ENCODE measurements around the gene IGSF9B.

IGSF9B gene

DNA sequence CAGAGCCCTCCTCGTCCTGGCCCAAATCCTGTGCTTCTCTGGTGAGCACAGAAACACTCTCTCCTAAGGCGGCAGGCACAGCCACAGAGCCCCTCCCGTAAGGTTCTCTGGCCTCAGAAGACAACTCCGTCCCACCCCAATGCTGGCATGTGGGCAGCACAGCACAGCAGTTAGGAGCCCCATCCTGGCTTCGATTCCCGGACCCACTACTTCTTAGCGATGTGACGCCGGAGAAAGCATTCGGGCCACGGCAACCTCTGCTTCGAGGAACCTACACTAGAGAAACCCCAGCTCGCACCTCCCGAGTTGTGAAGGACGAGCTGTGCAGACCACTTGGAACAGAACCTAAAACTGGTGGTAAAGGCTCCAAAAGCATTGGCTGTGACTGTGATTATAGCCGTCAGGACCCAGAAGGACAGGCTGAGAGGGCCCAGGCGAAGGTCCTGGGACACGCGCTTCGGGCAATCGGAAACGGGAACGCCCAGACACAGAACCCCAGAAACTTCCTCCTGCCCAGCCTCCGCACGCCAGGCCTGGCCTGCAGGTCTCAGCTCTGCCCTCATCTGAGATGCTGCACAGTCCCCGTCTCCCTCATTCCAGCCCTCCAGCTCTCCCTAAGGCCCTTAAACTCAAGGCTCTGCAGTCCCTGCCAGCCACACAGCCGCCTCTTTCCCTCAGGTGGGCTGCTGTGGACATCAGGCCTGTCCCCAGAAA lies 26.6 kb downstream of the IGSF9B start:
- in situ Hi-C loops (cut with MboI; ENCODE audit: low pct_unique_long_range_greater_than_20kb, low sequenced_read_pairs), result loop anchor here (25.0 kb wide), 1 partner anchor 207 kb away; no protein-coding TSS in a partner anchor

DNA sequence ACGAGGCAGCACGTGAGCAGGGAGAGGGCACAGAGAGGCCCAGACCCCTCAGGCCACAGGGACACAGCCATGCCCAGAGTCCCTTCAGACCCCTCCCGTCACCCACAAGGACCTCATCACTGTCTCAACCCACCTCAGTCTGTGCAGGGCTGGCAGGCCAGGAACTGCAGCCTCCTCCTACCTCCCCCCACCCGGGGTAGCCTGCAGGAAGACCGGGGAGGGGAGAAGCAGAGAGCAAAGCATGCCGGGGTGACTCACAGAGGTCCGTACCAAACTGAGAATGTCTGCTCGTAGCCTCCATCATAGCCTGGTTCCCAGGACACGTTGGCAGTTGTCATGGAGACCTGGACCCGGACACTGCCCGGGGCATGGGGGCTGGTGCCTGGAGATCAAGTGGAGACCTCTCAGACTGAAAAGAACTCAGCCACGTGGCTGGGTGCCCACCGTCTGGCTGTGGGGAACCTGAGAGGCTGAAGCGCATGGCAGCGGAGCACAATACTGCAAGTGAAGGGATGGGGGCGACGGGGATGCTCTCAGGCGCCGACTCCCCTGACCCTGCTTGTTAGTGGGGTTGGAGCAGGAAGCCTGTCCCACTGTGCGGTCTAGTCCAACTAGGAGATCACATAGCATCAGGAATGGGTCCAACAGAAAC lies 27.2 kb downstream of the IGSF9B start:
- in situ Hi-C loops (cut with MboI; ENCODE audit: low pct_unique_long_range_greater_than_20kb, low sequenced_read_pairs), result loop anchor here (25.0 kb wide), 1 partner anchor 208 kb away; no protein-coding TSS in a partner anchor
- DNase-seq, result no peak

More for the DNA sequence above, 26.6 kb downstream of the IGSF9B start:
- no peak for DNase-seq

DNA sequence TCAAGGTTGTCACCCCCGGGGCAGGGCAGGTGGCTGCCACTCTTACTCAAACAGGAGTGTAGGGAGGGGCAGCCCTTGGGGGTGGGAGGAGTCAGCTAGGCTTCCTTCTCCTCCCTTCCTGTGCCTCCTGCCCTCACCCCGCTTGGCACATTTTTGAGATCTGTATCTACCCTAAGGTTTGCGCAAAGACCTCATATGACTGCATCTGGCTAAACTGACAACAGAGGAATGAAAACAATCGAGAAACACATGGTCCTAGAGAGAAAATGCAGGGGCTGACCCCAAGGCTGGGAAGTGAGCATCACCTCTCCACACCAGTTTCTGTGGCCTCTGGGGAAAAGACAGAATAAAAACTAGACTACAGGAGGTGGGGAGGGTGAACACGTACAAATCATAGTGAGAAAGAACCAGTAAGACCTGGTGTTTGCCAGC lies 28.1 kb downstream of the IGSF9B start:
- peak; percentile 49 for DNase-seq
- in situ Hi-C loops (cut with MboI; ENCODE audit: low pct_unique_long_range_greater_than_20kb, low sequenced_read_pairs), result loop anchor here (25.0 kb wide), 1 partner anchor 209 kb away; no protein-coding TSS in a partner anchor

DNA sequence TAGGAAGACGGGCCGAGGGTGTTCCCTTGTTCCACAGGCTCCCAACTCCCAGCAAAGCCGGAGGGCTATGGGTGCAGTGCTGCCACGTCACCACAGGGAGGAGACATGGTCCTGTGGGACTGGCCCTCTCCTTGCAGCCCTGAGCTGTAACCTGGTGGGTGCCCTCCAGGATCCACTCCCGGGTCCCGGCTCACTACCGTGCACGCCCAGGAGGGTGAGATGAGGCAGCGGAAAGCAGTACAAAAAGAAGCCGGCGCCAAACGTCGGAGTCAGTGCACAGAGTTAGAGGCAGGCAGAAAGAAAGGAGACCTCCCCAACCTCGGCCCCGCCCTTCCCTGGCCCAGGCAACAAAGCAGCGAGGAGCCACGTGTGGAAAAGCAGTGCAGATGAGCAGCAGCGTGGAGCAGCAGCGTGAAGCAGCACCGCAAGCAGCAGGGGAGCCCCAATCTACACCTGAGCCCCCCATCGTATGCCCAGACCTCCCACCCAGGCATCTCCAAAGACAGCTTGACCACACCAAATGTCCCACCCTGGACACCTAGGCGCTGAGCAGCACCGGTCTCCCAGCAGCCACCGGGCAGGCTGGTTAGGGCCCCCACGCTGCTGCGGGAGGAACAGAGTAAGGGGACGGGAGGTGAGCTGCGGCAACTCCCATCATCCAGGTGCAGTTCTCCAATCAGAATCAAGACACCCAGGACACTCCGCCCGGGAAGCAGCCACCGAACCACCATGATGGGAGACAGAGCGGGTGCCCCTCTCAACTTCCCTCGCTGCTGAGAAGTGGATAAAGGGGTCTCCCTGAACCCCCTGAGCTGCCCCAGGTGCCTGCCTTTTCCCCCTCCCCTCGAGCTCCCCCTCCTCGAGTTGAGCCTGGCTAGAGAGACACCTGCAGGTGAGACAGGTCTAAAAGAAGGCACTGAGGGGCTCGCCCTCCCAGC lies 28.8 kb downstream of the IGSF9B start:
- DNase-seq, result peak; percentile 82
- in situ Hi-C loops (cut with MboI; ENCODE audit: low pct_unique_long_range_greater_than_20kb, low sequenced_read_pairs), result loop anchor here (25.0 kb wide), 1 partner anchor 209 kb away; no protein-coding TSS in a partner anchor

DNA sequence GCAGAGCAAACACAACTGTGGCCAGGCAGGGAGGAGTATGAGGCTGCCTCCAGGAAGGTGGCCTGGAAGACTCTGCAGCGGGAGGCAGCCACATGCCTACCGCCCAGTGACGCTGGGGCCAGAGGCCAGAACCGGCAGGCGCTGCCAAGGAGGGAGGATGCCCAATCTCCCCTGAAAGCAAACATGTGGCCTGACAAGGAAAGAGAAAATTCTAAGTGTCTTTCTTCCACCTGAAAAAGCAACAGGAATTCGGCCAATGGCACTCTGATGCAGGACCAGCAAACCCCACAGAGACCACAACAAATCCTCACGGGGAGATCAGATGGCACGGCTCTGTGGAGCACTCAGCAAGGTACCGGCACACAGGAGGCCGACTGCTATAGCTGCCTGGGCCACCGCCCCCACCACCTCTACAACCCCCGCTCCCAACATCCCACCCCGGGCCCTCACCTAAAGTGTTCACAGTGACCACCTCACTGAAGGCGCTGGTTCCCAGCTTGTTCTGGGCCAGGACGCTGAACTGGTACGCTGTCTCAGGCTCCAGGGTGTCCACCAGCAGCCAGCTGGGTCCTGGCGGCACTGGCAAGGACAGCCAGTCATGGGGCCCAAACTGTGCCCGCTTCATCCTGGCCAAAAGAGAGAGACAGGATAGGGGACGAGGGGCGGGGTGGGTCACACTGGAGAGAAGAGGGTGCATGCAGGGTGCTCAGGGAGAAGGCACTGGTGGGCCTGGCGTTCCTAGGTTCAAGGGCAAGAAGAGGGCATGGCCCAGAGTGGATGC lies 30.1 kb downstream of the IGSF9B start:
- in situ Hi-C loops (cut with MboI; ENCODE audit: low pct_unique_long_range_greater_than_20kb, low sequenced_read_pairs), result loop anchor here (25.0 kb wide), 1 partner anchor 211 kb away; no protein-coding TSS in a partner anchor
- DNase-seq, result no peak

DNA sequence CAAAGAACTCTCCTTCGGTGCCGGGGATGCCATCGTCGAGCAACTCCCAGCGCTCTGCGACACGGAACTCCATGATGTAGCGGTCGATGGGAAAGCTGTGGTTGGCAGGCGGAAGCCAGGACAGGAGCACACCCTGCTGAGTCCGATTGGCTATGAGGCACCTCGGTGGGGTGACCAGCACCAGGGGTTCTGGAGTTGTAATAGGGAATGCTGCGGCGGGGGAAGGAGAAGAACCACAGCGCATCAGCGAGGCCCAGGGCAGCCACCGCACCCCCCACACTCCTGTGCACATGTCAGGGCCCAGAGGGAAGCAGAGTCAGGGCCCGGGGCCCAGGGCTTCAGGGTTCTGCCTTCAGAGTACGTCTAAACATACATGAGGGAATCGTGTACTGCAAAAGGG lies 31.0 kb downstream of the IGSF9B start:
- in situ Hi-C loops (cut with MboI; ENCODE audit: low pct_unique_long_range_greater_than_20kb, low sequenced_read_pairs), result loop anchor here (25.0 kb wide), 1 partner anchor 212 kb away; no protein-coding TSS in a partner anchor
- no peak for DNase-seq

DNA sequence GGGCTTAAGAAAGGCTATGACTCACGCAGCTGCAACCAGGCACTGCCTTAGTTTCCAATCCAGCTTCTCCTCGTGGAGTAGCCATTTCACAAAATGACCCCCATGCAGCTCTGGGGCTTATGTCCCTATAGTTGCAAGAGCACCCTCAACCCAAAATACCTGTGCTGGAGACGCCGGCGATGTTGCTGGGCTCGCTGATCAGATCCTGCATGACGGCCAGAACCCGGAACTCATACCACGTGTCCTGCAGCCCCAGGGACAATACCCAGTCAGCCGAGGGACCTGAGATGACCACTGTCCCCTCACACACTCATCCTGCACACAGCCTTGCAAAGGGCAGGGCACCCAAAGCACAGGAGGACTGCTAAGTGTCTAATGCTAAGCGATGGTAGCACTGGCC lies 32.1 kb downstream of the IGSF9B start:
- in situ Hi-C loops (cut with MboI; ENCODE audit: low pct_unique_long_range_greater_than_20kb, low sequenced_read_pairs), result loop anchor here (25.0 kb wide), 1 partner anchor 213 kb away; no protein-coding TSS in a partner anchor
- no peak for DNase-seq

DNA sequence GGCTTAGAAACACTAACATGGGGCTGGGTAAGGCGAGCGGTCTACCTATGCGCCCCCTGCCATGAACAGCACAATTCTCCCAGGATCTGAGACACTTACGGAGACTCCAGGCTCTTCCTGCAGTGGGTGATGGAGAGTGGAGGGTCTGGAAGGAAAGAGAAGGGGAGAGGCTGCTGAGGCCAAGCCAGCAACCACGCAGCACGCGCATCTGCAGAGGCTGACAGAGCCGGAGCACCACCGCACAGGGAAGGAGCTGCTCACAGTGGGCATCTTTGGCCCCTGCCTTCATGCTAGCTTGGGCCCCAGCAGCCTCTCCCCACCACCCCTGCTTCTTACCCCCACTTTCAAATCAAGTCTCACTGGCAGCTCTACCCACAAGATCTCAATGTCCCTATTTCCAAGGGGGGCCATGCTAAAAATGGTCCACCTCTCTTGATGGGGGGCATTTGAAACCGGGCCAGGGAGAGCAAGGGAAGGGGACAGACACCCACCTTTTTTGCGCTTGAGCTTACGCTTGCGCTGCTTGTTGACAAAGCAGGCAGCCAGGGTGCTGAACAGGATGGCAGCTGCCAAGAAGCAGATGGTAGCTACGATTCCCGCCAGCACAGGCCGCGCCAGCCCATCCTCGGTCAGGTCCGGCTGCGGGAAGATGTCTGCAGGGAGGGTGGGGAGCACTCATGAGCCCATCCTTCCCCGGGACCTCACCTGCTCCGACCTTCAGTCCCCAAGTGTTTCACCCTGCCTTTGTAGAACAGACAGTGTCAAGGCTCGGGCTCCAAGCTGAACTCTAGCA lies 34.5 kb downstream of the IGSF9B start:
- in situ Hi-C loops (cut with MboI; ENCODE audit: low pct_unique_long_range_greater_than_20kb, low sequenced_read_pairs), result no loop called here
- DNase-seq, result no peak

DNA sequence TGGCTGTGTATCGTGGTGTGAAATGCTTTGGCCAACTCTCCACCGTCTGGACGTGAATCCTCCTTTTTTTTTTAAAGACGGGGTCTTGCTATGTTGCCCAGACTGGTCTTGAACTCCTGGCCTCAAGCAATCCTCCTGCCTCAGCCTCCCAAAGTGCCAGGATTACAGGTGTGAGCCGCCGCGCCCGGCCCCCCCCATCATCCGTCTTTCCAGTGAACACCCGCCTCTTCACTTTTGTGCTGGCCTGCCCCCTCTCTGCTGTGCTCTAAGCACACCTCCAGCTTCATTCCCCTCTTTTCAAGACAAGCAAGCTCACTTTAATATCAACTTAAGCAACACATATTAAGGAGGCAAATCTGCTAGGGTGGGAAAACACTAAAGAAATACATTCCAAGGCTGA lies 35.3 kb downstream of the IGSF9B start:
- in situ Hi-C loops (cut with MboI; ENCODE audit: low pct_unique_long_range_greater_than_20kb, low sequenced_read_pairs), result no loop called here
- DNase-seq, result no peak

DNA sequence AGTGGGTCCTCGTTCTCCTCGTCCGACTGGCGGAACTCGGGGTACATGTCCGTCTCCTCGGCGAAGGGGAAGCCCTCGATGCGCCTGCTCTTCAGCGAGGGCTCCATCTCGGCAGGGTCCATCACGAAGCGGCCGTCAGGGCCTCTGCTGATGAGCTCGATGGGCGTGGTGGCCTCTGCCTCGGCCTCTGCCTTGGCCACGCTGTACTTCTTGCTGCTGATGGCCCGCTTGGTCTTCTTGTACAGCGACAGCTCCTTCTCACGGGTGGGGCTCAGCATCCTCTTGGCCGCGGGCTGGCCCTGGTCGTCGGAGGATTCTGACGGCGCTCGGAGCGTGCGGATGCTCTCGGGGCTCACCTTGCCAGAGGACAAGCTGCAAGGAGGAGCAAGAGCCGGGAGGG lies 35.7 kb downstream of the IGSF9B start:
- in situ Hi-C loops (cut with MboI; ENCODE audit: low pct_unique_long_range_greater_than_20kb, low sequenced_read_pairs), result no loop called here
- DNase-seq, result no peak

DNA sequence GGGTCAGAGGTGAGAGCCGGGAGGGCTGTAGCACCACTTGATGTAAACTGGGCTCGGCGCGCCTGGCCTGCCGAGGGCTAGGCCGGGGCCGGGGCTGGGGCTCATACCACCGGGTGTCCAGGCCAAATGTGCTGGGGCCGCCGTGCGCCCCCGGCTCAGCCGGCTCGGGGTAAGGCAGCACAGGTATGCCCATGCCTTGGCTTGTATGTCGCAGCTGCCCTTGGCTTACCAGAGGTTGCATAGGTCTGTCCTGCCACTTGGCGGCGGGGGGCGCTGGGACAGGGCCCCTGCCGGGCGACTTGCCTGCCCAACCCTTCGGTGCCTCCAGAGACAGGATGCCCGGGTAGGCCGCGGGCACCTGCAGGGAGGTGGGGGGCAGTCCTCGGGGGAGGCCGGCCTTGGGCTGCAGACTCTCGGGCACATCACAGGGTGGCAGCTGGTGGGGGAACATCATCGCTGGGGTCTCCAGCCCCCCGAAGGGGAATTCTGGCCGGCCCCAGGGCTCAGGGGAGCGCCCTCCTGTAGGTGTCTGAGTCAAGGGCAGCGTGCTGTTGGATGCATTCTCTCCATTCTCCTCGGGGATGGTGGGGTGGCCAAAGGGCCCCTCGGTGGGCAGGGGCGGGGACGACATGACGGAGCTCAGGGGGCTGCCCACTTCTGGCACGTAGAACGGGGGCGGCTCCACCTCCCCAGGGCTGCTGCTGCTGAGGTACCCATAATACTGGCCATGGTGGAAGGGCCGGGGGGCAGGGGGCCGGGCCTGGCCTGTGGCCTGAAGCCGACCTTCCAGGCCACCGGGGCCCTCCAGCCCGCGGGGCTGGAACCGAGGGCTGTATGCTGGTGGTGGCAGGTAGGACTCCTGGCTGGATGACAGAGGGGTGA lies 36.4 kb downstream of the IGSF9B start:
- DNase-seq, result no peak
- in situ Hi-C loops (cut with MboI; ENCODE audit: low pct_unique_long_range_greater_than_20kb, low sequenced_read_pairs), result no loop called here

DNA sequence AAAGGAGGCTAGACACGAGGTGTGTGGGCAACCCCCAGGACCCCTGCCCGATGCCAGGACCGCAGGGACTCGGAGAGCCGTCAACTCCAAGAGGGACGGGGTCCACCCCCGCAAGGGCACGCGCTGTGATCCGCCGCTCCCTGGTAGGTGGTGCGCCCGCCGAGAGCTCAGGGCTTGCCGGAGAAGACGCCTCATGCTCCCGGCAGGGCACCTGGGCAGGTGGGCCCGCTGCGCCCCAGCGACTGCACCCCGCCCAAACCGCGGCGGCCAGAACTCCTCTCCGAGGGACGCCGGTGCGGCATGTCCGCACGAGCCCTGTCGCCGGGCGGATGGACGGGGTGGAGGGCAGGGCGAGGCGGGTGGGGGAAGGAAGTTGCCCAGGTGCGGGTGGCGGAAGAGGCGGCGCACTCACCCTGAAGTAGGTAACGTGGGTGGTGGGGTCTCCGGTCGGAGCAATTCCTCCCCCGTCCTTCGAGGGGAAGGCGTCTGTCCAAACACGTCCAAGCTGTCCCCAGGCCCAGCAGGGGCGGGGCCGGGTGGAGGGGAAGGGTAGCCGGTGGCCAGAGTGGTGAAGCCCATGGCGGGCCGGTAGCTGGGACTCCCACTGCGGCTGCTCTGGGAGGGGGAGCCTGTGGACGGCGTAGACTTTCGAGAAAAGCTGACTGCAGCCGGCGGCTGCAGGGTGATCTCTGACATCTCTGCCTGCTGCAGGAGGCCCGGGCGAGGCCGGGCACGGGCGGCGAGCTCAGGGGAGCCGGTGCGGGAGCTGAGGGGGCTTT lies 37.2 kb downstream of the IGSF9B start:
- in situ Hi-C loops (cut with MboI; ENCODE audit: low pct_unique_long_range_greater_than_20kb, low sequenced_read_pairs), result no loop called here
- no peak for DNase-seq

DNA sequence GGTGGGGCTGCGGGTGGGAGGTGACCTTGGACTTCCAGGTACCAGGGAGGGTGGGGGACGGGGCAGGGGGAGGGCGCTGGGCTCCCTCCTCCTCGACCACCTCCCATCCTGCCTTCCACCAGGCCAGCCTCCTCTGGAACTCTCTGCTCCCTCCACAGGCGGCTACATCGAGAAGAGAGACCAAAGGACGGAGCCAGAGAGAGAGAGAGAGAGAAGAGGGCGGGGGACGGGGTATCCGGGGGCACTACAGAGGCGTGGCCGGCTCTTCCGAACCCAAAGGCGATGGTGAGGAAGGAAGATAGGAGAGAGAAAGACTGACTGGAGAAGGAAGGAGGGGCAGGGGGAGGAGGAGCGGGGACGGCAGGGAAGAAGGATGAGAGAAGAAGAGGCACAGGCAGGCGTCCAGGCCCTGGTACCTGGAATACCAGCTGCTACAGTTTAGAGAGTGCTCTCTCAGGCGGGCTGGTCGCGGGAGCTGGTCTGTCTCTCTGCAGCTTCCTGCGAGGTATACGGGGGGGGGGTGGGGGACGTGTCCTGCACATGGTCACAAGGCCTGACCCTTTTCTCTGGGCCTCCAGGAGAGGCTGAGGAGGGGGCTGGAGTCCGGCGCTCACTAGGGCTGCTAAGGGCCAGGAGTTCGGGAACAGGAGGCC lies 38.0 kb downstream of the IGSF9B start:
- DNase-seq, result no peak
- in situ Hi-C loops (cut with MboI; ENCODE audit: low pct_unique_long_range_greater_than_20kb, low sequenced_read_pairs), result no loop called here

DNA sequence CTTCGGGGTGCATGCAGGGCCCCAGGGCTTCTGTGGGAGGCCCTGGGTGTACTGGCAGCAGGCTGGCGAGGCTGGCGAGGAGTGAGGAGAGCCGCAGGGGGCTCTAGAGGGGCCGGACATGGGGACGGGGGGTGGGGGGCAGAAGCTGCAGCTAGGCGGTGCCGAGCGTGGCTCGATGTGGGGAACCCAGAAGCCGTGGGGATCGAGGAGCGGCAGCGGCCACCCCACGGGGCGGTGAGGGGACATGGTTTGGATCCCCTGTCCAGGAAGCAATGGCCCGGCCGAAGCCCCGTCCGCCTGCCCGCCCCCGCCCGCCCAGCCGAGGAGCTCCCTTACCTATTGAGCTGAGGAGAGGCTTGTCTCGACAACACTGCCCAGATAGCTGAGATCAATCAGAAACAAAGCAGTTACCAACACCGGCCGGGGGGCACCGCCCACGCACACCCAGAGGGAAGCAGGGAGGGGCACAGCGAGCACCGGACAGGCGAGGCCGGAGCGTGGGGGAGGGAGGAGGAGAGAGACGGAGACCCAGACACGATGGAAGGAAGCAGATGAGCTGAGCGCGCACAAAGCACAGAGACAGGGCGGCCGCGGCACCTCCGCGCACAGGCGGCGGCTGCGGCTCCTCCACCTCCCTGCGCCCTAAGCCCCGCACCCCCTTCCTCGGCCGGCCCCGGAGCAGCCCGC lies 38.7 kb downstream of the IGSF9B start:
- in situ Hi-C loops (cut with MboI; ENCODE audit: low pct_unique_long_range_greater_than_20kb, low sequenced_read_pairs), result no loop called here
- DNase-seq, result no peak

DNA sequence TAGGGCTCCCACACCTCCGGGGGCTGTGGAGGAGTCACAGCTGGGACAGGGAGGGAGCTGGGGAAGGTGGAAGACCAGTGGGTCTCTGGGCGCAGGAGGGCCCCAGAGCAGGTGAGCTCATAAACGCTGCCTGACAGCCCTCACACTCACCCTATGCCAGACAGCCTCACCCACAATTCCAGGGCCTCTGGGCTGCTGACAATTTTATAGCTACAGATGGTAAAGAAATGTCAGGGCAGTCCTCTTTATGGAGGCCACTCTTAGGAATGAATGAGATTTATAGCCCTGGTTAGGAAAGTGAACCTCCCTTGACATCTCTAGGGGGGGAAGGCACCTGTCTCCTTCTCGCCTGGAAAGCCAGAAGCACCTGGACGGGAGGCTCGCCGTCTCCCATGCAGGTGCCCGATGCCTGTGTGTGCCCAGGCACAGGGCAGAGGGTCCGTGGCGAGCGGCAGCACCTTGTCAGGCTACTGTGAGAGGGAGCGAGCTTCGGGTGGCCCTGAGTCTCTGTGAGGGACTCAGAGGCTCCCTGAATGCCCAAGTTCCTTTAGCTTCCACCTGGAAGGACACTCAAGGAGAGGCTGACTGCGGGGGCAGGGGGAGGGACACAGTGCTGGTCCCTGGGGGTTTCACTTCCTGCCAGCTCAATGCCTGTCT lies 39.9 kb downstream of the IGSF9B start:
- DNase-seq, result no peak
- in situ Hi-C loops (cut with MboI; ENCODE audit: low pct_unique_long_range_greater_than_20kb, low sequenced_read_pairs), result no loop called here

Data from KBM-7 (cell line).